GM18873 (cell line): ENCODE data around the gene NHERF2.

Source experiments
- ATAC-seq: cut with Tn5 transposase; IDR thresholded peaks from one replicate; pipeline ENCODE4 v1.9.1; 2021; ENCODE audit warnings: mild to moderate bottlenecking, moderate library complexity, moderate number of reproducible peaks; ENCODE audit not compliant: unreplicated experiment, low FRiP score

Gene NHERF2

DNA sequence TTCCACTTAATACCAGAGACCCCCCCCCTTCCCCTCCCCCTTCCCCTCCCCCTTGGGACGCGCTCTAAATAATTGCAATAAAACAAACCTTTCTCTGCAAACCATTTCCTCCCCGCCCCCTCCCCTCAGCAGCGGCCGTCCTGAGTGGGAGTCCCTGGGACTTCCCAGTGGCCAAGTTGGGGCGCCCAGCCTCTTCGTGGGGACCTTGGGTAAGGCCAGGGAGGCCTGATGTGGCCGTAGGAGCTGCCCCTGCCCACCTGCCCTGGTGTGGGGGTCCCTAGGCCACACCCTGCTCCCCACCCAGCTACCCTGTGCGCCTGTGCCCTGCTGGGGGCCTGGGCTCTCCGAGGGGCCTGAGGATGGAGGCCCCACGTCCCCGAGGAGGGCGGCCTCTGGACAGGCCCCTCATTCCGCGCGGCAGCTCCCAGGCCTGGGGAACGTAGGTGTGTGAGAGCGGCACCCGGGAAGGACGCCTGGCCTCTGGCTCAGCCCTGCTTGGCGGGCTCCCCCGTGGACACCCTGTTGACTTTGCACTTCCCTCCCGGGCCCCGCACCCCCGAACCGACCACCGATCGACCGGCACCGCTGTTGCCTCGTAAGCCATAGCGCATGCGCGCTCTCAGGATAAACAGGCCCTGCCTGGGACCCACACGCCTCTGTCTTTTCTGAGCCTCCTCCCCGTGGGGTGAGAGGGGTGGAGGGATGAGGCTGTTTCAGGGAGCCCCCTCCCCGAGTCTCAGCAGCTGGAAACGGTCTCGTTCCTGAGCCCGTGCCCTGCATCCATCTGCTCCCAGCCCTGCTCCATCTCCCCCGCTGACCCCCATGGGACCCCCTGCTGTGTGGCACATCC, 11.9 kb downstream of the NHERF2 start:
- ATAC-seq, result no peak

DNA sequence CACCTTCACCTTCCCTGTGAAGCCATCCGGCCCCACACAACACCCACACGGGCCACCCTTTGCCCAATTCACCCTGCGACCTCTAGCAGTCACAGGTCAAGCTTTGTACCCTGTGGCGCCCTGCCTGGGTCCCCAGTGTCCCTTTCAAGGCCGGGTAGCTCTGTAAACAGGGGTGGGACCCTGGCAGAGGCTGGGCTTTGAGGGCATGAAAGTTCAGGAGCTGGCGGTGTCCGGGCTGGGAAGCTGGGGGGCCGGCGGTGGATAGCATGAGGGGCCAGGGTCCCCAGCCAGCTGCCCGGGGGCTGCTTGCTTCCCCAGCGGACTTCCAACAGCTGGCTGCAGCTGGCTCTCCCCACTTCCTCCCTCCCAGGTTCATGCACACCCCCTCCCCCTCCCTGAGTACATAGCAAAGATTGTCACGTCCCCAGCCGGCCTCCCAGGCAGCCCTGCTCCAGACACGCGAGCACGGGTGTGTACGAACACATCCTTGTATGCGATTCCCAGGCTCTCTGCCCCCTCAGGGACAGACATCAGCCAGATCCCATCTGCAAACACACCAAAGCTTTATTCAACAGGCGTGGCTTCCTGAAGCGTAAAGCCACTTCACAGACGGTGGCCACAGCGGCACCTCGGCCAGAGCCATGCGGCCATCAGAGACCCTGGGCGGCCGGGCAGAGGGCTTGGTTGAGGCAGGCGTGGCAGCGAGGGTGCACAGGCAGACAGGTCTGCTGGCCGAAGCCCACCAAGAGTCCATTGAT, 12.8 kb downstream of the NHERF2 start:
- ATAC-seq, result no peak

DNA sequence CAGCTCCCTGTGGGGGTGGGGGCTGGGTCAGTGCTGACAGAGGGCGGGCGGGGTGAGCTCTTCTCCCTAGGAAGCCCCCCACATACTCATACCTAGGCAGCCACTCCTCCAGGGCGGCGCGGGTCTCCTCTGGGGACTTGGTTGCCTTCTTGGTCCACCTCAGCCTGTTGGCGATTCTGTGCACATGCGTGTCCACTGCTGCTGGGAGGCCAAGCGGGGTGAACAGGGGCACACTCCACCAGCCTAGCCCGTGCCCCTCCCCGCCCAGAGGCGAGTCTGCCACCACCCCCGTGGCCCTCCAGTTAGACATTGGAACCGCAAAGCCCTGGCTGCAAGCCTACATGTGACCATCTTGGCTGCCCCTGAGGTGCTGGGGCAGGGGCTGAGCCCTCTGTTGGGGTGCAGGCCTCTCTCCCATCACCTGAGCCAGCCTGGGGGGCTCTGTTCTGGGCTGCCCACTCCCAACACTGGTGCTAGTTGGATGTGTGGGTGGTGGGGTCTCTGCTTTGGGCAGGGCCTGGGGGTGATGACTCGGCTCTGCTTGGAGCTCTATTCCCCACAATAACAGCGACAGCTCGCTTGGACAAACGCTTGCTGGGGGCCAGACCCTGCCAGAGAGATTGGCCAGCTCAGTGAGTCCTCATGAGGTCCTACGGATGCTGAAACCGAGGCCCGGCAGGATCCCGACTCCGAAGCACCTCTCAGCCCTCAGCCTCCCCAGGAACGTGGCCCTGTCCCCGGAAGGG, 13.5 kb downstream of the NHERF2 start:
- ATAC-seq, result no peak

DNA sequence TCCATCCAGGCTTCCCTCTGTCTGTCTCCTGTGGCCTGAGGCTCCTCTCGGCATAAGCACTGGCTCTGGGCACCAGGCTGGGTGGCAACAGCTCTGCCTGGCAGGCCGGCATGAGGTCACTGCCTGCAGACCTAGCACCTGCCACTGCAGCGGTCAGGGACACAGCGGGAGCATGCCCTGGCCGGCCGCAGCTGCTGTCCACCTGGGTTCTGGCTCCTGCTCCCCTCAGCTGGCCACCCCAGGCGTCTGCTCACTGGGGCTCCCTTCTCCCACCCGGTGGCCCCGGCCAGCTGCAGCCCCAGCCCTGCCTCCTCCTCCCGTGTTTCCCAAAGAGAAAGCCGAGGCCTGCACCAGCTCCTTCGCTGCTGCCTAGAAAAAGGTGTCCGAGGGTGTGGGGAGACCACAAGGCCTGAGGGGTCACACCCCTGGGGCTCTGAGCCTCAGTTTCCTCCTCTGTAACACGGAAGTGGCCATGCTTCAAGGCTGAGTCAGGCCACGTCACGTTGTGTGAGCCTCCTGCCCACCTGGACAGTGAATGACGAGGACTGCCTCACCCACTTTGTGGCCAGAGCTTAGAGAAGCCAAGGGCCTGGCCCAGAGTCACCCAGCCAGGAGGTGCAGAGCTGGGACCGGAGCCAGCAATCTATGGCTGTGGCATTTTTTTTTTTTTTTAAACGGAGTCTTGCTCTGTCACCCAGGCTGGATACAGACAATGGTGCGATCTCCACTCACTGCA, 14.3 kb downstream of the NHERF2 start:
- no peak for ATAC-seq

DNA sequence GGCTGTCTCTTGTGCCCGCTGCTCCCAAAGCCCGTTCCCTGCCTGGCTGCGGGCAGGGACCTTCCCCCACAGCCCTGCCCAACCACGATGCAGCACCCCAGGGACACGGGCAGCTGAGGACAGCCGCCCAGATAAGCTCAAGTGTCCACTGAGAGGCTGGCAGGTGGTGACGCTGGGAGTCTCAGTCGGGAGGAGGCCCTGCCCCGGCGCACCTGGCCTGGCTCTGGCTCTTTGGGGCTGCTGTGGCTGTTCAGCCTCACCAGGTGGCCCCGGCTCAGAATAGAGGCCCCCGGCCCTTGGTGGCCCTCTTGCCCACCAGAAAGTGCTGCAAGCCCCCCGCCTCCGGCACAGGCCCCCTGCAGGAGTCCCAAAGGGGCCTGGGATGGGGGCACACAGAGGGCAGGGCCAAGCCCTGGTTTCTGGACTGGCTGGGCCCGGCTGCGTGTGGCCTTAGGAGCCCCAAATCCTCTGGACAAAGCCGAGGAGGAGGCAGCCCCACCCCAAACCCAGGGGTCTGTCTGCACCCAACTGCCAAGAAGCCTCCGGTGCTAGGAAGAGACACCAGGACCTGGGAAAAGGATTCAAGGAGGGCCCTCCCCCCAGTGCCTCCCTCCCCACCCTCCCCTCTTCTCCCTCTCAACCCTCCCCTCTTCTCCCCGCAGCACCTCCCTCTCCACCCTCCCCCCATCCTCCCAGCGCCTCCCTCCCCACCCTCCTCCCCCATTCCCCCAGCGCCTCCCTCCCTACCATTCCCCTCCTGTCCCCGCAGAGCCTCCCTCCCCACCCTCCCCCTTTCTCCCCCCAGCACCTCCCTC, 15.7 kb downstream of the NHERF2 start:
- no peak for ATAC-seq

DNA sequence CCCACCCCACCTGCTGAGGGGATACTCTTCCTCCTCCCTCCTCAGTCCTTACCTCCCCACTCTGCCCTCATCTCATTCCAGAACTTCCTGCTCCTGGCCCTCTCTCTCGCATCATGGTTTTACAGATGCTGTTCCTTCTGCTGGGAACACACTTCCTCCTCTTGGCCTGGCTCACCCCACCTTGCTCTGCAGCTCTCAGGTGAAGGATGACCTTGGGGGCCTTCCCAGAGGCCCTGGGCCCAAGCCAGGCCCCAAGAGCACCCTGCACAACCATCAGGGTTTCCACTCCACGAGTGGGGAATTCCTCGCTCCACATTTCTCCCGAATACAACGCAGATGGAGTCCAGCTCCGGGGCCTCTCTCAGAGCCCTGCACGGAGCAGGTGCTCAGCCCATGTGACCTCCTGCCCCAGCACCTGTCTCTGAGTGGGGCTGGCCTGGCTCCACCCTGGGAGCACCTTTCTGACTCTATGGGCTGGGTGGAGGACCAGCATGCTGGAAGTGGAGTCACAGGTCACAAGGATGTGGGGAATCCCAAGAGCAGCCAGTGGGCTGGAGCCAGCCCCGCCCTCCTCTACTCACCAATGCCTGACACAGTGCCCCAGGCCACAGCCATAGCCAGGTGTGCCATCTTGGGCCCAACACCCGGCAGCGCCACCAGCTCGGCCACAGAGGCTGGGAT, 16.4 kb downstream of the NHERF2 start:
- no peak for ATAC-seq

DNA sequence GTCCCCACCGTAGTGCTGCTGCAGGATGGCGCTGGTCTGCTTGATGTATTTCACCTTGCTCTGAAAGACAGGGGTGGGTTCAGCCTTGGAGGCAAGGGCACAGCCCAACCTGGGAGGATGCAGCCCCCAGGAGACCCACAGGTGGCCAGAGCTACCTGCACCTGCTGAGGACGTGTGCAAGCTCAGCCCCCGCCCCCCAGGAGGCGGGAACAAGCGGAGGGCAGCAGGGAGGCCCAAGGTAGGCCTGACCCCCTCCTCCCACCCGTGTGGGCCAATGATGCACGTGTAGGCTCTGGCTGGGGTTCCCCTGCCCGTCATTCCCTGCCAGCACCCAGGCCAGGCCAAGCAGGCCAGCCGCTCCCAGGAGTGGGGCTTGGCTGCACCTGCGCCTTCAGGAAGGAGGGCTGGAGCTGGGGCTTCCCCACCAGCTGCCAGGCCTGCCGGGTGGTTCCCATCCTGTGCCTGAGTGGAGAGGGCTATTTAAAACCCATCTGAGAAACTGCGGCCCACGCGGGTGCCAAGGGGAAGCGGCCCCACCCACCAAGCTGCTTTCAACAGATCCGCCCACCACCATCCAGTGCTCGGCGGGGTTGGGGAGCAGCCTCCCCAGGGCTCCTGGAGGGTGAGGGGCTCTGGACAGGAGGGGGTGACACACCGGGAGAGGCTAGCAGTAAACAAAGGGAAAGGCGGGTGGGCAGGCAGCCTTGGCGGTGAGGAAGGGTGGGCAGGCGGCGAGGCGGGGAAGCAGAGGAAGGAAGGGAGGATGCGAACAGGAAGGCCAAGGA, 17.2 kb downstream of the NHERF2 start:
- ATAC-seq, result no peak

DNA sequence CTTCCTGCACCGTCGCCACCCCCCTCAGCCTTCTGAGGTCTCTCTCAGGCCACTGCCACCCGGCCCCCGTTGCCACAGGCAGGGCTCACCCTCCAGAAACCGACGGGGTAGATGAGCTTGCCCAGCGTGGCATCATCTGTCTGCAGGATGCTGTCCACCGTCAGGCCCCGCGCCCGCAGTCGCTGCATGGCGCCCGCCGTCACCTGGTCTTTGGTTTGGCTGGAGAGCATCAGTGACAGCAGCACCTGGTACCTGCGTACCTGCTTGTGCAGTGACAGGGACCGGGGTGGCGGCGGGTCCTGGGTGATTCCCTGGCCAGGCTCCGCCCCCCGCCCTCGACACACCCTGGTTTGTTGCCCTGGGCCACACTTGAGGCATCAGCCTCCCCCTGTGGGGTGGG, 17.8 kb downstream of the NHERF2 start:
- ATAC-seq, result no peak

DNA sequence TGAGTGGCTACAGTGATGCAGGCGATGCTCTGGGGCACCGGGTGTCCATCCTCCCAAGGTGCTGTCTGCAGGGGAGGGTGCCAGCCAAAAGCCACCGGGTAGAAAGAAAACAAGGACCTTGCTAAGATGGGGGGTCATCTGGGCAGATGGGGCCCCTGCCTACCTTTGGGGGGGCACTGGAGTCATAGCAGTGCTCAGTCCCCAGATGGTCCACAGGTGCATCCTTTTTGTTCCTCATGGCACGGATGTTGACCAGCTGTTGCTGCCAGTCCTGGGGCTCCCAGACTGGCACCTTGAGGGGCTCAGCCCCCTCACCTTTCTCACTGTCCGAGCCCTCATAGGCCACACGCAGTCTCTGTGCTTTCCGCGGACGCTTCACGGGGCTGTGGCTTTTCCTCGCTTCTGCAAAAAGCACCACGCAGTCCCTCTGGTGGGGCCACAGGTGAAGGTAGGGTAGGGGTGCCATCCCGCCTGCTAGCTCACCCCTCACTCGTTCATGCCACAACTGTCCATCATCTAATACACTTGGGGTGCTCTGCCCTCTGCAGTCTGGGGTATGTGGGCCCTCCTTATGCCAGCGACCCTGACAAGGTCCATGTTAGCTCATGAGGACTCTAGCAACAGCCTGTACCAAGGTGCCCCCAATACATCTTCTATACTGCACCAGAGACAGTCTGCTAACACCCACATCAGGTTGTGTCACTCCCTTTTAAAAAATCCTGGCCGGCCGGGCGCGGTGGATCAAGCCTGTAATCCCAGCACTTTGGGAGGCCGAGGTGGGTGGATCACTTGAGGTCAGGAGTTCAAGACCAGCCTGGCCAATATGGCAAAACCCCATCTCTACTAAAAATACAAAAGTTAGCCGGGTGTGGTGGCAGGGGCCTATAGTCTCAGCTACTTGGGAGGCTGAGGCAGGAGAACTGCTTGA, 19.5 kb downstream of the NHERF2 start:
- ATAC-seq, result no peak

DNA sequence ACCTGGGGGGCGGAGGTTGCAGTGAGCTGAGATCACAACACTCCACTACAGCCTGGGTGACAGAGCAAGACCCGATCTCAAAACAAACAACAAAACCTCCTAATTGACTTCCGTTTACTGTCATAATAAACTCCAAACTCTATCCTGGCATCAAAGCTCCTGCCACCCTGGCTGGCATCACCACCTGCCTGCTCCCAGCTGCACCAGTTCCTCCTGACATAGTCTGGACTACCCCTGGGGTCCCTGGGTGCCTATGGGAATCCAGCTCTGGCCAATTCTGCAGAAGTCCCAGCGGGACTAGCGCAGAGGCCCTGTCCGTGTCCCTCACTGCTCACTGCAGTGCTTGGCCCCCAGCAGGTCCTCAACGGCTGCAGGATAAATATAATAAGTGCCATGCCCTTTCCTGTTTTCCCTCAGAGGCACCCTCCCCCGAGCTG, 20.2 kb downstream of the NHERF2 start:
- no peak for ATAC-seq

DNA sequence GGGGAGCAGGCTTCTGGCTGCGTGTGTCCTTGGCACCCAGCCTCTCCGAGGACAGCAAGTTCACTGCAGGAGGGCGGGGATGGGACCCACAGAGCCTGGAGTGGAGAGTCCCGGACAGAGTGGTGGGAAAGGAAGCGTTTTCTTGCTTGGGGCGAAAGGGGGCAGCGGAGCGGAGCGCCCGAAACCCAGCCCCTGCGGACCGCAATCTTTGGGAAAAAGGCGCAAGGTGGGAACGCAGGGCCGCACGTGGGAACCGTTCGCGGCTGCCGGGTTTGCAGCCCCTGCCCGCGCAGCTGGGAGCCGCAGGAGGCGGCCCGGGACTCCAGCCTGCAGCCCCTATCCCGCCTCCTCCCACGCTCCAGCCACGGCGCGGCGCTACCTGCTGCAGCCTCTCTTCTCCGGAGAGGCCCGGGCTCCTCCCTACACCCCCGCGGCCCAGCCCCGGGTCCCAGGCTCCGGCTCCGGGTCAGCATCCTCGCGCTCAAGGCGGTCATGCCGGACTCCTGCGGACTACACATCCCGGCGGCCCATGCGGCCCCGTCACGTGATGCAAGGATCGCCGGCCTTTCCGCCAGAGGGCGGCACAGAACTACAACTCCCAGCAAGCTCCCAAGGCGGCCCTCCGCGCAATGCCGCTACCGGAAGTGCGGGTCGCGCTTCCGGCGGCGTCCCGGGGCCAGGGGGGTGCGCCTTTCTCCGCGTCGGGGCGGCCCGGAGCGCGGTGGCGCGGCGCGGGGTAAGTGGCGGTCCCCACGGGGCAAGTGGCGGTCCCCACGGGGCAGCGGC, 20.8 kb downstream of the NHERF2 start, which contains the start of the genes NTHL1 and TSC2:
Gene NTHL1, minus strand, starts transcription at position 505 of the 786 bp plus-strand sequence. Its CDS starts 11 bp downstream, at position 494.
Gene TSC2, plus strand, starts transcription at position 656 of the 786 bp plus-strand sequence. CDS start 631 bp downstream, outside the sequence.
- ATAC-seq, result peak; percentile 91

DNA sequence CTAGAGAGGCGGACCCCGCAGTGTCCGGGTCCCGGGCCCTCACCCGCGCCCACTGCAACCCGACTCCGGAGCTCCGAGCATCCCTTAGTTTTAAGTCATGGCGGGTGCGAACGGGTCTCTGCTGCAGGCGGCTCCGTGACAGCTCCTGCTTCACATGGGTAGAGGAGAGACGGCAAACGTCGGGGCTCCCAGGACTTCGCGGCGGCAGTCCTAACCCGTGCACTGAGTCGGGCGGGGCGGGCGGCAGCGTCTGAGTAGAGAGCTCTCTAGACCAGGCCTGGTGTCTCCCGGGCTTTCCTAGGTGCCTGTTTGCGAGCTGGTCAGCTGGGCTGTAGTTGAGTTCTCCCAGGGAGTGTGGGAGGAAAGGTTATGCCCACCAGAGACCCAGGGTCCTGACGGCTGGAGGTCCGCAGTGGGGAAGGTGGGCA, 21.4 kb downstream of the NHERF2 start:
- ATAC-seq, result no peak

DNA sequence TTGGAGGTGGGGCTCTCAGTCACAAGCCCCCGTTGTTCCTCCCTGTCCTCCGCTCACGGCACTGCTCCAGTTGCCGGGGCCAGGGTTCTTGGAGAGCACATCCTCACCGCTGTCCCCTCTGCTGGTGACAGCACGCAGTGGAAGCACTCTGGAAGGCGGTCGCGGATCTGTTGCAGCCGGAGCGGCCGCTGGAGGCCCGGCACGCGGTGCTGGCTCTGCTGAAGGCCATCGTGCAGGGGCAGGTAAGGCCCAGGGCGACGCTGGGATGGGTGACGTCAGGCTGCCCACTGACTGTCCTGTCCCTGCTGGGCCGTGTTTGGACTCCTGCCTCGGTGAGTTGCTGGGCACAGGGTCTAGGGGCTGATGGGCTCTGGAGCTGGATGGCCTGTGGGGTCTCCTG, 26.5 kb downstream of the NHERF2 start:
- ATAC-seq, result no peak

DNA sequence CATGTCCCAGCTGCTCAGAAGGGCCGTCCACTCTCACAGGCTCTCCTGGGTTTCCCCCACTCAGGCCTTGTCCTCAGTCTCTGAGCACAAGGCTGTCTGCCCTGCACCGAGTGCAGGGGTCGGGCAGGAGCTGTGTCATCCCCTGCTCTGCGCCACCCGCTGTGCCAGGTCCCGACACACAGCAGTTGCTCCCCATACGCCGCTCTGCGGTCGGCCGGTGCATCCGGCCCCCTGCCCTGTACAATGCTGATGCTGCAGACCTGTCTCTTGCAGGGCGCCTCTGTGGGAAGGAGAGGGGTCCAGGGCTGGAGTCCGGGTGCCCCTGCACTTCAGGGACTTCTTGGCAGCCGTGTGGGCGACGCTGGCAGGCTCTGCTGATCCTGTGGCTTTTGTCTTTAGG, 27.2 kb downstream of the NHERF2 start:
- ATAC-seq, result no peak

DNA sequence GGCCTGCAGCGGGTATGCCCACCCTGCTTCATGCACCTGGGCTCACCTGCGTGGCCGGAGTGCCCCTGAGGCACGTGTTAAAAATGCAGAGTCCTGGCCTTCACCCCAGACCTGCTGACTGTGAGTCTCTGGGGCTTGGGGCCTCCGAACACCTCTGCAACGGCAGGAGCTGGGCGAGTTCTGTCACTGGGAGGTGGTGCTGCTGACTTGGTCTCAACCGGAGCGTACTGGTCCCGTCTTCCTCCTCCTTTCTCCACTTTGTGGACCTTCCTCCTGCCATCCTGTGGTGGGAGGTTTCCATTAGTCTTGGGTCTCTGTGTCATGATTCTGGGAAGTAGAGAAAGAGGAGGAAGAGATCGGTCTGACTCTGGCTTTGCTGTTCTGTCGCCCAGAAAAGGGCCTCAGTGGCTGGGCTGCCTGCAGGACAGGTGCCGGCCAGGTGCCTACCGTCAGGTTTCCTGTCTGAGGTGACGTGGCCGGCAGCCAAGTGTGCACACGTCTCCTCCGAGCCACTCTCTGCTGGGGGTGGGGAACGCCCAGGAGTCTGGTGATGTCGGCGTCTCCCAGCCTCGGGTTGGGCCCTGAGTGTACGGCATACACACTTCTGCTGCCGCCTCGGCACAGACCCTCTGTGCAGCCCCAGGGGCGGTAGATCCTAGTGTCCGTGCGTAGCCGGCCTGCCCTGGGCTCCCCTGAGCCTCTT, 28.0 kb downstream of the NHERF2 start:
- ATAC-seq, result no peak
